GM10248 (cell line): ENCODE data around the gene DLGAP1.

ENCODE experiments used
- CTCF ChIA-PET: fragments of 300-600 bp; sonication (Branson Sonifier 250); formaldehyde crosslinking; extraction: SDS; loops from one replicate; lab custom pipeline; 2021; ENCODE audit warnings: antibody characterized with exemption; lab: Yijun Ruan, JAX
- POLR2A ChIA-PET: fragments of 350-650 bp; sonication (Branson Sonifier 250); formaldehyde crosslinking; extraction: SDS; loops from one replicate; lab custom pipeline; 2020; ENCODE audit warnings: antibody characterized with exemption; lab: Yijun Ruan, JAX
- DNase-seq: peaks from one replicate; pipeline ENCODE4 v3.0.0; 2012; ENCODE audit errors: extremely low spot score
- CTCF ChIP-seq: IDR thresholded peaks from 2 replicates; pipeline ENCODE4 v1.5.1; 2012; ENCODE audit warnings: mild to moderate bottlenecking, low read depth; ENCODE audit errors: extremely low read depth, missing control alignments, control extremely low read depth

Gene DLGAP1

GRCh38 chr18:4399929-4400328 is 55.2 kb downstream of the DLGAP1 start:
- no peak for DNase-seq
- no peak for TF ChIP-seq CTCF
- POLR2A ChIA-PET: no interaction called here
- CTCF ChIA-PET: no interaction called here

GRCh38 chr18:4394700-4395099 is 60.4 kb downstream of the DLGAP1 start:
- POLR2A ChIA-PET: no interaction called here
- no peak for TF ChIP-seq CTCF
- CTCF ChIA-PET: no interaction called here
- no peak for DNase-seq

- ChIA-PET CTCF (no interaction called here), POLR2A (no interaction called here)
- TF ChIP-seq CTCF: no peak
- peak; percentile 34 for DNase-seq
Measured at GRCh38 chr18:4391859-4392258, 63.2 kb downstream of the DLGAP1 start.

- no peak for DNase-seq
- CTCF ChIA-PET: interaction anchor here (1.0 to 1.6 kb wide), 2 partner anchors 12 to 35 kb away, joined by 3 to 8 read pairs; no protein-coding TSS in a partner anchor
- no peak for TF ChIP-seq CTCF
- POLR2A ChIA-PET: no interaction called here
Measured at GRCh38 chr18:4385876-4386275, 69.2 kb downstream of the DLGAP1 start.

- ChIA-PET POLR2A (no interaction called here), CTCF (interaction anchor here (1.6 kb wide), 1 partner anchor 11 kb away, joined by 8 read pairs; no protein-coding TSS in a partner anchor)
- TF ChIP-seq CTCF: no peak
- no peak for DNase-seq
Measured at GRCh38 chr18:4384932-4385331, 70.2 kb downstream of the DLGAP1 start.

- CTCF ChIA-PET: interaction anchor here (0.8 to 3.0 kb wide), 2 partner anchors 9 to 11 kb away, joined by 3 to 8 read pairs; no protein-coding TSS in a partner anchor
- TF ChIP-seq CTCF: no peak
- POLR2A ChIA-PET: no interaction called here
- DNase-seq: no peak
Measured at GRCh38 chr18:4374564-4374963, 80.5 kb downstream of the DLGAP1 start.
